ENCODE results near the gene PDF. TPM values are rescaled to one million over a fixed set of nuclear protein-coding genes. Genes with fewer than 3 reads are reported as not detected.

PDF gene
- total and polyA plus RNA-seq, 2 of the 13 experiments (the other 11 are each of a cell fraction or from before 2014, with no cell fraction given), result 12.4 to 48.8 TPM

DNA sequence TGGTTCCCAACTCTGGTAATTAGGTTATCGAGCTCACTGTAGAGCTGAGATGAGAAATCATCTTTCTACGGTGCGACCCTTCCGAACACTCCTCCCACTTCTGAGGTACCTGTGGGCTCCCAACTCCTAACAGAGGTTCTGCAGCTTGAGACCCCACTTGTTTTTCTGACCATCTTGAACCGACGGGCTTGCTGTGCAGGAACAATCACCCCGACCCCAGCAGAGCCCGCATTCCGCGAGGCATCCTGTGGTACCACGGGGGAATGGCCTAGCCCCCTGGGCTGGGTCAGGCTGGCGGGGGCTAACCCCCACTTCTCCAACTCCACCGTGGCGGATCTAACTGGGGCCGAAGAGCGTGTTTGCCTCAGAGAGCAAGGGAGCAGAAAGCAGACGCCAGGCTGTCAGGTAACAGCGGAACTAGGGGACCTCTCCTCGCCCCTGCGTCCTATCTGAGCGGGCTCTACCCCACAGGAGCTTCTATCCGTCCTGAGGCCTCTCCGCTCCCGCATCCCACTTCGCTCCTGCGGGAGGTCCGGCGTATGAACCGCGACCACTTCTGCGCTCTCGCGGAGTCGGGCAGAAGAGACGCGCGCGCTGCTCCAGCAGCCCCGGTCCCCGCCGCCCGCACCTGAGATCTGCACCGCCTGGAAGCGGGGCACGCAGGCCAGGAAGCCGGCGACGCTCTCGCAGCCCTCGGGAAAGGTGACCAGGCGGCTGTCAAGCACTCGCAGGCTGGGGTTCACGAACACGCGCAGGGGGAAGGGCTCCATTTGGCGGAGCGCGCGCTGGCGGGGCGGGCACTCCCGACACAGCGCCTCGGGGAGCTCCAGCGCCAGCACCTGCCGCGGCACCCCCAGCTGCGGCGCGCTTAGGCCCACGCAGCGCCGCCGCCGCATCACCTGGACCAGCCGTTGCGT lies 761 bp downstream of the PDF start (continued):
- no peak for TF ChIP-seq MBD4 (IDR thresholded peaks at IDR 0.05; ENCODE audit: borderline replicate concordance, low read length)
- TF ChIP-seq FOSL2 (CRISPR knock-in tag; IDR thresholded peaks at IDR 0.05), result 0 out of 2 replicates have a peak, but pooled peaks have one; percentile 8
- no peak for TF ChIP-seq ZNF331 (CRISPR knock-in tag; IDR thresholded peaks at IDR 0.05)
- no peak for TF ChIP-seq FOXJ3 (CRISPR knock-in tag; IDR thresholded peaks at IDR 0.05; ENCODE audit: borderline replicate concordance)
- TF ChIP-seq ZNF235 (CRISPR knock-in tag; IDR thresholded peaks at IDR 0.05; ENCODE audit: borderline replicate concordance), result no peak
- TF ChIP-seq, protein P1, sequence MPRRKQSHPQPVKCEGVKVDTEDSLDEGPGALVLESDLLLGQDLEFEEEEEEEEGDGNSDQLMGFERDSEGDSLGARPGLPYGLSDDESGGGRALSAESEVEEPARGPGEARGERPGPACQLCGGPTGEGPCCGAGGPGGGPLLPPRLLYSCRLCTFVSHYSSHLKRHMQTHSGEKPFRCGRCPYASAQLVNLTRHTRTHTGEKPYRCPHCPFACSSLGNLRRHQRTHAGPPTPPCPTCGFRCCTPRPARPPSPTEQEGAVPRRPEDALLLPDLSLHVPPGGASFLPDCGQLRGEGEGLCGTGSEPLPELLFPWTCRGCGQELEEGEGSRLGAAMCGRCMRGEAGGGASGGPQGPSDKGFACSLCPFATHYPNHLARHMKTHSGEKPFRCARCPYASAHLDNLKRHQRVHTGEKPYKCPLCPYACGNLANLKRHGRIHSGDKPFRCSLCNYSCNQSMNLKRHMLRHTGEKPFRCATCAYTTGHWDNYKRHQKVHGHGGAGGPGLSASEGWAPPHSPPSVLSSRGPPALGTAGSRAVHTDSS (CRISPR knock-in tag; conservative IDR thresholded peaks at IDR 0.05), result no peak
- no peak for TF ChIP-seq ZBTB8A (CRISPR knock-in tag; IDR thresholded peaks at IDR 0.05; ENCODE audit: borderline replicate concordance, low read depth)
- no peak for TF ChIP-seq SNAI1 (CRISPR knock-in tag; IDR thresholded peaks at IDR 0.05; ENCODE audit: borderline replicate concordance)
- peak; percentile 93; the same call in 1 of the 2 replicates for TF ChIP-seq ZNF224 (CRISPR knock-in tag; IDR thresholded peaks at IDR 0.05)
- no peak for TF ChIP-seq ZNF253 (CRISPR knock-in tag; IDR thresholded peaks at IDR 0.05; ENCODE audit: borderline replicate concordance)
- no peak for TF ChIP-seq HCFC1 (IDR thresholded peaks at IDR 0.05; ENCODE audit: low read depth, low read length)
- no peak for TF ChIP-seq AHR (CRISPR knock-in tag; IDR thresholded peaks at IDR 0.05)
- TF ChIP-seq, protein P2, sequence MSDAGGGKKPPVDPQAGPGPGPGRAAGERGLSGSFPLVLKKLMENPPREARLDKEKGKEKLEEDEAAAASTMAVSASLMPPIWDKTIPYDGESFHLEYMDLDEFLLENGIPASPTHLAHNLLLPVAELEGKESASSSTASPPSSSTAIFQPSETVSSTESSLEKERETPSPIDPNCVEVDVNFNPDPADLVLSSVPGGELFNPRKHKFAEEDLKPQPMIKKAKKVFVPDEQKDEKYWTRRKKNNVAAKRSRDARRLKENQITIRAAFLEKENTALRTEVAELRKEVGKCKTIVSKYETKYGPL (CRISPR knock-in tag; IDR thresholded peaks at IDR 0.05), result no peak
- peak; percentile 83 for TF ChIP-seq KDM2A (CRISPR knock-in tag; IDR thresholded peaks at IDR 0.05; ENCODE audit: borderline replicate concordance, low read depth)
- no peak for TF ChIP-seq EZH2 (conservative IDR thresholded peaks at IDR 0.05; ENCODE audit: low read depth, low read length)
- TF ChIP-seq JUNB (CRISPR knock-in tag; IDR thresholded peaks at IDR 0.05; ENCODE audit: borderline replicate concordance), result no peak
- TF ChIP-seq, protein P3, sequence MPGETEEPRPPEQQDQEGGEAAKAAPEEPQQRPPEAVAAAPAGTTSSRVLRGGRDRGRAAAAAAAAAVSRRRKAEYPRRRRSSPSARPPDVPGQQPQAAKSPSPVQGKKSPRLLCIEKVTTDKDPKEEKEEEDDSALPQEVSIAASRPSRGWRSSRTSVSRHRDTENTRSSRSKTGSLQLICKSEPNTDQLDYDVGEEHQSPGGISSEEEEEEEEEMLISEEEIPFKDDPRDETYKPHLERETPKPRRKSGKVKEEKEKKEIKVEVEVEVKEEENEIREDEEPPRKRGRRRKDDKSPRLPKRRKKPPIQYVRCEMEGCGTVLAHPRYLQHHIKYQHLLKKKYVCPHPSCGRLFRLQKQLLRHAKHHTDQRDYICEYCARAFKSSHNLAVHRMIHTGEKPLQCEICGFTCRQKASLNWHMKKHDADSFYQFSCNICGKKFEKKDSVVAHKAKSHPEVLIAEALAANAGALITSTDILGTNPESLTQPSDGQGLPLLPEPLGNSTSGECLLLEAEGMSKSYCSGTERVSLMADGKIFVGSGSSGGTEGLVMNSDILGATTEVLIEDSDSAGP (CRISPR knock-in tag; IDR thresholded peaks at IDR 0.05; ENCODE audit: borderline replicate concordance), result no peak
- peak; percentile 59 for TF ChIP-seq ZNF781 (CRISPR knock-in tag; IDR thresholded peaks at IDR 0.05; ENCODE audit: borderline replicate concordance, not compliant biosample characterization)
- 0 out of 2 replicates have a peak, but pooled peaks have one; percentile 75 for TF ChIP-seq DNMT1 (CRISPR knock-in tag; IDR thresholded peaks at IDR 0.05)
- TF ChIP-seq SNRNP70 (IDR thresholded peaks at IDR 0.05; ENCODE audit: low read depth, low read length), result no peak
- no peak for TF ChIP-seq CCAR2 (optimal IDR thresholded peaks at IDR 0.05; ENCODE audit: low read depth, low read length)
- TF ChIP-seq MTF1 (CRISPR knock-in tag; IDR thresholded peaks at IDR 0.05), result no peak
- TF ChIP-seq NR3C1 (CRISPR knock-in tag; IDR thresholded peaks at IDR 0.05), result no peak
- TF ChIP-seq ZNF891 (CRISPR knock-in tag; IDR thresholded peaks at IDR 0.05), result peak; percentile 52; the same call in 1 of the 2 replicates
- TF ChIP-seq, protein P4, sequence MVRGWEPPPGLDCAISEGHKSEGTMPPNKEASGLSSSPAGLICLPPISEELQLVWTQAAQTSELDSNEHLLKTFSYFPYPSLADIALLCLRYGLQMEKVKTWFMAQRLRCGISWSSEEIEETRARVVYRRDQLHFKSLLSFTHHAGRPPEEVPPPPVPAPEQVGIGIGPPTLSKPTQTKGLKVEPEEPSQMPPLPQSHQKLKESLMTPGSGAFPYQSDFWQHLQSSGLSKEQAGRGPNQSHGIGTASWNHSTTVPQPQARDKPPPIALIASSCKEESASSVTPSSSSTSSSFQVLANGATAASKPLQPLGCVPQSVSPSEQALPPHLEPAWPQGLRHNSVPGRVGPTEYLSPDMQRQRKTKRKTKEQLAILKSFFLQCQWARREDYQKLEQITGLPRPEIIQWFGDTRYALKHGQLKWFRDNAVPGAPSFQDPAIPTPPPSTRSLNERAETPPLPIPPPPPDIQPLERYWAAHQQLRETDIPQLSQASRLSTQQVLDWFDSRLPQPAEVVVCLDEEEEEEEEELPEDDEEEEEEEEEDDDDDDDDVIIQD (CRISPR knock-in tag; IDR thresholded peaks at IDR 0.05; ENCODE audit: low read depth), result no peak
